Upper lobe of right lung (tissue), 1 donor: Measurements from ENCODE around the gene DGKH. TPM values are rescaled to one million over a fixed set of nuclear protein-coding genes. Genes with fewer than 3 reads are reported as not detected.

Experiments used
- ATAC-seq: fragments of 200-7000 bp; cut with Tn5 transposase; one replicate; pipeline ENCODE4 v1.9.1; 2020; ENCODE audit warnings: mild to moderate bottlenecking, moderate library complexity
- DNase-seq: peaks from one replicate; pipeline ENCODE4 v3.0.0-alpha.2; 2020
- H3K27ac ChIP-seq: fragments of 200-600 bp; one replicate; pipeline ENCODE4 v1.8.0; 2022
- H3K27me3 ChIP-seq: fragments of 200-600 bp; one replicate; pipeline ENCODE4 v1.8.0; 2022; ENCODE audit warnings: mild to moderate bottlenecking
- H3K36me3 ChIP-seq: fragments of 200-600 bp; one replicate; pipeline ENCODE4 v1.8.0; 2022
- H3K4me1 ChIP-seq: fragments of 200-600 bp; one replicate; pipeline ENCODE4 v1.8.0; 2022
- H3K4me3 ChIP-seq: fragments of 200-600 bp; one replicate; pipeline ENCODE4 v1.8.0; 2022; ENCODE audit warnings: mild to moderate bottlenecking
- H3K9me3 ChIP-seq: fragments of 200-600 bp; one replicate; pipeline ENCODE4 v1.8.0; 2022
- CTCF ChIP-seq: fragments of 200-600 bp; IDR thresholded peaks from one replicate; pipeline ENCODE4 v1.8.0; 2022; ENCODE audit warnings: antibody characterized with exemption
- intact Hi-C: fragments of 100-400 bp; cut with DNase I; formaldehyde crosslinking; loops from one replicate; pipeline ENCODE4 v1.11.0; 2022
- total RNA-seq: library from RNA; stranded (reverse); fragmentation: NEBNext Ultra II Directional; extraction: Animal tissue kit (Norgen Biotek cat#: 25700); gene quantifications from one replicate; pipeline ENCODE4 v1.2.1, GENCODE V29; 2021
- donor health status: DM: no; HTN: yes; CAD: no; lungs with severe emphysema.

Gene DGKH
- total RNA-seq, 1 donor from 2014 or later = 21.3 TPM

GRCh38 chr13:42041684-42042035 lies 6.8 kb upstream of the DGKH start:
- TF ChIP-seq CTCF = peak; percentile 48
- H3K4me3 ChIP-seq = peak overlapping the region; percentile 75
- DNase-seq (peak; percentile 77), ATAC-seq (peak; percentile 50)
- H3K4me1 ChIP-seq = peaks cover 4% of the 10 kb centered on the region
- no peaks in the 10 kb centered on the region for H3K9me3 ChIP-seq
- H3K36me3 ChIP-seq = no peaks in the 10 kb centered on the region
- peak overlapping the region; percentile 77 for H3K27ac ChIP-seq
- intact Hi-C loops = no loop called here
- H3K27me3 ChIP-seq = no peaks in the 10 kb centered on the region

- no peak for TF ChIP-seq CTCF
- ATAC-seq = no peak
- peaks cover 12% of the 10 kb centered on the region for H3K4me1 ChIP-seq
- no peaks in the 10 kb centered on the region for H3K9me3 ChIP-seq
- no peaks in the 10 kb centered on the region for H3K36me3 ChIP-seq
- H3K4me3 ChIP-seq = no peak overlapping the region
- no peaks in the 10 kb centered on the region for H3K27me3 ChIP-seq
- H3K27ac ChIP-seq = no peak overlapping the region
- intact Hi-C loops = no loop called here
- no peak for DNase-seq
Observed at GRCh38 chr13:42043676-42044075, 4.8 kb upstream of the DGKH start.

GRCh38 chr13:42046448-42046847 lies 2.0 kb upstream of the DGKH start:
- DNase-seq (no peak), ATAC-seq (no peak)
- H3K4me3 ChIP-seq = no peak overlapping the region
- H3K27me3 ChIP-seq = no peaks in the 10 kb centered on the region
- intact Hi-C loops = no loop called here
- no peak overlapping the region for H3K27ac ChIP-seq
- no peaks in the 10 kb centered on the region for H3K9me3 ChIP-seq
- no peak for TF ChIP-seq CTCF
- no peaks in the 10 kb centered on the region for H3K36me3 ChIP-seq
- H3K4me1 ChIP-seq = peaks cover 19% of the 10 kb centered on the region

GRCh38 chr13:42047561-42048341 lies 697 bp upstream of the DGKH start:
- peak overlapping the region; percentile 80 for H3K4me3 ChIP-seq
- intact Hi-C loops = no loop called here
- H3K36me3 ChIP-seq = no peaks in the 10 kb centered on the region
- peaks cover 19% of the 10 kb centered on the region for H3K4me1 ChIP-seq
- H3K27me3 ChIP-seq = no peaks in the 10 kb centered on the region
- DNase-seq (peak; percentile 76), ATAC-seq (peak; percentile 40)
- H3K9me3 ChIP-seq = no peaks in the 10 kb centered on the region
- TF ChIP-seq CTCF = no peak
- peak overlapping the region; percentile 85 for H3K27ac ChIP-seq

- peak; percentile 92 for DNase-seq
- peak; percentile 91 for ATAC-seq
- peaks cover 19% of the 10 kb centered on the region for H3K4me1 ChIP-seq
- H3K36me3 ChIP-seq = no peaks in the 10 kb centered on the region
- peak; percentile 32 for TF ChIP-seq CTCF
- peak overlapping the region; percentile 80 for H3K4me3 ChIP-seq
- peak overlapping the region; percentile 85 for H3K27ac ChIP-seq
- no peaks in the 10 kb centered on the region for H3K9me3 ChIP-seq
- intact Hi-C loops = no loop called here
- no peaks in the 10 kb centered on the region for H3K27me3 ChIP-seq
Observed at GRCh38 chr13:42048684-42049453, 421 bp downstream of the DGKH start.
